Mucosa of descending colon (tissue), 3 donors: Measurements from ENCODE around the gene KRR1. TPM values are rescaled to one million over a fixed set of nuclear protein-coding genes. Genes with fewer than 3 reads are reported as not detected.
A peak's percentile ranks its signal among the peaks of the same experiment; 100 is the strongest.

Experiments used
- ATAC-seq: fragments of 200-7000 bp; cut with Tn5 transposase; one replicate; pipeline ENCODE4 v1.9.1; 2020; ENCODE audit warnings: mild to moderate bottlenecking, moderate library complexity
- DNase-seq, 3 donors: peaks; one replicate each; pipeline ENCODE4 v3.0.0-alpha.2; 2020
- H3K36me3 ChIP-seq: fragments of 200-600 bp; one replicate; pipeline ENCODE4 v1.8.0; 2021; ENCODE audit warnings: low read depth, mild to moderate bottlenecking
- H3K4me1 ChIP-seq: fragments of 200-600 bp; one replicate; pipeline ENCODE4 v1.8.0; 2021; ENCODE audit warnings: low read depth, mild to moderate bottlenecking
- H3K4me3 ChIP-seq: fragments of 200-600 bp; one replicate; pipeline ENCODE4 v1.8.0; 2021; ENCODE audit warnings: mild to moderate bottlenecking
- H3K9me3 ChIP-seq: fragments of 200-600 bp; one replicate; pipeline ENCODE4 v1.8.0; 2021; ENCODE audit warnings: mild to moderate bottlenecking
- intact Hi-C, 2 donors: fragments of 100-400 bp; cut with DNase I in 1 of 2; cut with micrococcal nuclease in 1 of 2; formaldehyde crosslinking; loops; one replicate each; pipeline versions ENCODE4 v1.11.0 to v1.11.1; 2022; cut with DNase I, micrococcal nuclease
- total RNA-seq, 3 donors: library from RNA; stranded (reverse); fragmentation: NEBNext Ultra II Directional in 2 of 3; extraction: Animal tissue kit (Norgen Biotek cat#: 25700) in 2 of 3; gene quantifications; one replicate each; pipeline versions ENCODE4 v1.2.1 to v1.2.4, GENCODE V29; 2021 to 2023
- TF ChIP-seq, protein P1 (sequence below): fragments of 200-600 bp; IDR thresholded peaks from one replicate; pipeline ENCODE4 v1.8.0; 2022; ENCODE audit warnings: antibody characterized with exemption, mild to moderate bottlenecking
- donor health status: DM: no; HTN: no; CAD: no; lungs with moderate emphysema.
- donor health status: DM: no; HTN: no; CAD: no.
- donor health status: DM: no; HTN: yes; CAD: no.

KRR1 gene
- total RNA-seq, 3 donors from 2014 or later, result 34.1 to 48.5 (median 34.8) TPM

GRCh38 chr12:75548879-75549278 lies 37.5 kb upstream of the KRR1 start:
- no peak for ATAC-seq
- H3K36me3 ChIP-seq, result no peaks in the 10 kb centered on the region
- H3K4me1 ChIP-seq, result no peaks in the 10 kb centered on the region
- intact Hi-C loops, result no loop called here
- no peaks in the 10 kb centered on the region for H3K9me3 ChIP-seq
- DNase-seq, result peak in 1 of 3 donors; percentile 9
- TF ChIP-seq, protein P1, sequence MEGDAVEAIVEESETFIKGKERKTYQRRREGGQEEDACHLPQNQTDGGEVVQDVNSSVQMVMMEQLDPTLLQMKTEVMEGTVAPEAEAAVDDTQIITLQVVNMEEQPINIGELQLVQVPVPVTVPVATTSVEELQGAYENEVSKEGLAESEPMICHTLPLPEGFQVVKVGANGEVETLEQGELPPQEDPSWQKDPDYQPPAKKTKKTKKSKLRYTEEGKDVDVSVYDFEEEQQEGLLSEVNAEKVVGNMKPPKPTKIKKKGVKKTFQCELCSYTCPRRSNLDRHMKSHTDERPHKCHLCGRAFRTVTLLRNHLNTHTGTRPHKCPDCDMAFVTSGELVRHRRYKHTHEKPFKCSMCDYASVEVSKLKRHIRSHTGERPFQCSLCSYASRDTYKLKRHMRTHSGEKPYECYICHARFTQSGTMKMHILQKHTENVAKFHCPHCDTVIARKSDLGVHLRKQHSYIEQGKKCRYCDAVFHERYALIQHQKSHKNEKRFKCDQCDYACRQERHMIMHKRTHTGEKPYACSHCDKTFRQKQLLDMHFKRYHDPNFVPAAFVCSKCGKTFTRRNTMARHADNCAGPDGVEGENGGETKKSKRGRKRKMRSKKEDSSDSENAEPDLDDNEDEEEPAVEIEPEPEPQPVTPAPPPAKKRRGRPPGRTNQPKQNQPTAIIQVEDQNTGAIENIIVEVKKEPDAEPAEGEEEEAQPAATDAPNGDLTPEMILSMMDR, result no peak
- no peak overlapping the region for H3K4me3 ChIP-seq

DNA sequence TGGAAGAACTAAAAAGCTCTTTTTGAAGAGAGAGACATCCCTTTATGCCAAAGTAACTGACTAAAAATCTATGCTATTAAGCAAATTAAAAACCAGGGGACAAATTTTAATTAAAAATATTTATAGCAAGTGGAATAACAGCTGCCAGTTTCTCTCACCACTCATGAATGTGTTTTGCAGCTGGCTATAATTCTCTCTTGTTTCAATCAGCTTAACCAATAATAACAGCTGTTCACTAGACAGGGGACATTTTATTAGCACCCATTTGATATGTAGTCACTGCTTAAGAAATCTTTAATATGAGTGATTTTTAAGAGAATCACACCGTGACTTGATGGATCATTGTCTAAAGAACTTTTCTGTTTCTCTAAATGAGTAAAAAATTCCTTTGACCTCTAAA lies 34.2 kb upstream of the KRR1 start:
- ATAC-seq (no peak), DNase-seq (no peak)
- H3K36me3 ChIP-seq, result no peaks in the 10 kb centered on the region
- no peaks in the 10 kb centered on the region for H3K4me1 ChIP-seq
- H3K9me3 ChIP-seq, result no peaks in the 10 kb centered on the region
- no peak overlapping the region for H3K4me3 ChIP-seq
- intact Hi-C loops, result no loop called here
- TF ChIP-seq, protein P1, result no peak

DNA sequence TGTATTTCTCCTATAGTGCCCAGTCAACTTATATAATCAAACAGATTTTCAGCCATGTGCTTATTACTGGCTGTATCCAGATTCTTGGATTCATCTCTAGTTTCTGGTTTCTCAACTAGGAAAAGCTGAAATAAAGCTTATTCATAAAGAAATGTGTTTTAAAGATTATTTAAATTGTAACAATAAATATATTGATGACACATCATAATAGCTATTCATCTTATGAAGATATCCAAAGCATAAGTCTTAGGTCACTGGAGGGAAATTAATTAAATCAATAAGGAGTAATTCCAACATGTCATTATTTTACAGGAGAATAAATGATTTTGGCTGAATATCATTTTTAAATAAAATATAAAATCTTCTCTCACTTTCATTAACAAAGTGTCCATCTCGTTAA lies 32.1 kb upstream of the KRR1 start:
- Histone ChIP-seq H3K4me3 (no peak overlapping the region), H3K9me3 (no peaks in the 10 kb centered on the region), H3K36me3 (no peaks in the 10 kb centered on the region), H3K4me1 (no peaks in the 10 kb centered on the region)
- DNase-seq (no peak), ATAC-seq (no peak)
- intact Hi-C loops, result no loop called here
- TF ChIP-seq, protein P1, result no peak

DNA sequence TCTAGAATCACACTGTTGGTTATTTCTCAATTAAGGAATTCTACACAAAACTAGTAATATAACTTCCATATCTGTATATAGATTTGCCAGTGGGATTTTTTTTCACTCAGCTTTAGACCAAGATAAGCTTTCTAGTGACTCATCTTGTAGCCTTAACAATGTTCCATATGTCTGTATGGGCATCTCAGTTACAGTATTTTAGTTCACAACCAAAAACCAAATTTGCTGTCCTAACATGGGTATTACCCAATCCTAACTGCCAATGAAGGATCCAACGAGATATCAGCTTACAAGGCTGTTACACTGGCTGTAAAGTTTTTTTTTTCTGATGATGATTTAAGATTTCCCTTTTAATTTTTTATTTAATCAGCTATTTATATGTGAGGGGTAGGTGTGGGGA lies 31.5 kb upstream of the KRR1 start:
- no peaks in the 10 kb centered on the region for H3K36me3 ChIP-seq
- no peak for DNase-seq
- no peaks in the 10 kb centered on the region for H3K4me1 ChIP-seq
- TF ChIP-seq, protein P1, result no peak
- intact Hi-C loops, result no loop called here
- H3K4me3 ChIP-seq, result no peak overlapping the region
- H3K9me3 ChIP-seq, result no peaks in the 10 kb centered on the region
- no peak for ATAC-seq

DNA sequence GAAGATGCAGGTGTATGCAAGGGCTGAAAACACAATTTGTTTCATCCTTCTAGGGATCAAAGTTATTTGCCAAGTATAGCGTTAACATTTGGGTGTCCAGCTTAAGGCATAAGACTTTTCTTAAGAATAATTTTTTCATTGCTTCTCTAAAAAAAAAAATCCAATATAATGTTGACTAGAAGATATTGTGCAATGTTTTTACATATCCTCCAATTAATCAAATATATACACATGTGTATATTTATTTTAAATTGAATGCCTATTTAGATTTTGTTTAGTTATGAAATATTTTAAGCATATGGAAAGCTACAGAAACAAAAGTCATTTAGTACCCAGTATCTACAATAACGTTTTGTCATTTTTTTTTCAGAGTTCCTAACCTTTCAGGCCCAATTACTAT lies 28.5 kb upstream of the KRR1 start:
- ATAC-seq (no peak), DNase-seq (no peak)
- H3K36me3 ChIP-seq, result no peaks in the 10 kb centered on the region
- no peak overlapping the region for H3K4me3 ChIP-seq
- intact Hi-C loops, result no loop called here
- no peaks in the 10 kb centered on the region for H3K4me1 ChIP-seq
- TF ChIP-seq, protein P1, result no peak
- H3K9me3 ChIP-seq, result no peaks in the 10 kb centered on the region

- DNase-seq (no peak), ATAC-seq (no peak)
- Histone ChIP-seq H3K4me1 (no peaks in the 10 kb centered on the region), H3K4me3 (no peak overlapping the region), H3K9me3 (no peaks in the 10 kb centered on the region), H3K36me3 (no peaks in the 10 kb centered on the region)
- intact Hi-C loops, result no loop called here
- TF ChIP-seq, protein P1, result no peak
Observed at GRCh38 chr12:75533239-75533638, 21.8 kb upstream of the KRR1 start.
